ENCODE data around the gene BRF1.

GRCh38 chr14:105248368-105249181, 52.2 kb downstream of the BRF1 start, which contains the start of gene BTBD6:
- TF ChIP-seq ZNF274 (IDR thresholded peaks at IDR 0.05; ENCODE audit: low read depth, low read length) (no peak), YY1 (IDR thresholded peaks at IDR 0.05; ENCODE audit: insufficient read depth, insufficient read length) (no peak)

Measured in NT2/D1 (cell line).